Immature natural killer cell (primary cell): ENCODE measurements around the gene LRSAM1. TPM values are rescaled to one million over a fixed set of nuclear protein-coding genes. Genes with fewer than 3 reads are reported as not detected.

Experiments used
- DNase-seq, 3 donors: peaks; one replicate each; pipeline ENCODE4 v3.0.0; 2022; ENCODE audit warnings: mixed read lengths in 1 of 3
- H3K27ac Mint-ChIP-seq, 6 donors: one replicate each; pipeline ENCODE4 v1.8.0; 2020; ENCODE audit warnings: mixed read lengths in 6 of 6, mild to moderate bottlenecking in 5 of 6, inconsistent platforms in 4 of 6, moderate library complexity in 3 of 6
- H3K27me3 Mint-ChIP-seq, 3 donors: one replicate each; pipeline ENCODE4 v1.8.0; 2020 to 2021; ENCODE audit warnings: low read depth in 3 of 3, mild to moderate bottlenecking in 3 of 3, mixed read lengths in 3 of 3, moderate library complexity in 3 of 3, inconsistent platforms in 1 of 3
- H3K36me3 Mint-ChIP-seq, 3 donors: one replicate each; pipeline ENCODE4 v1.8.0; 2020; ENCODE audit warnings: mixed read lengths in 3 of 3, inconsistent platforms in 2 of 3, mild to moderate bottlenecking in 2 of 3
- H3K4me1 Mint-ChIP-seq, 2 donors: one replicate each; pipeline ENCODE4 v1.8.0; 2020; ENCODE audit warnings: inconsistent platforms in 2 of 2, mild to moderate bottlenecking in 2 of 2, mixed read lengths in 2 of 2, moderate library complexity in 1 of 2
- H3K4me3 Mint-ChIP-seq, 5 donors: one replicate each; pipeline ENCODE4 v1.8.0; 2020; ENCODE audit warnings: mild to moderate bottlenecking in 5 of 5, mixed read lengths in 5 of 5, inconsistent platforms in 3 of 5, moderate library complexity in 3 of 5
- H3K9me3 Mint-ChIP-seq, 6 donors: one replicate each; pipeline ENCODE4 v1.8.0; 2020; ENCODE audit warnings: mild to moderate bottlenecking in 6 of 6, mixed read lengths in 6 of 6, inconsistent platforms in 4 of 6, moderate library complexity in 3 of 6
- polyA plus RNA-seq, 3 donors: library from polyadenylated mRNA; unstranded; fragments of 300-500 nt; fragmentation: Illumina TruSeq; gene quantifications; one replicate each; pipeline ENCODE4 v1.2.3, GENCODE V29; 2021

The LRSAM1 gene
- 1 to 10 TPM; 2.7 to 6.4 (median 4.4) TPM for polyA plus RNA-seq

DNA sequence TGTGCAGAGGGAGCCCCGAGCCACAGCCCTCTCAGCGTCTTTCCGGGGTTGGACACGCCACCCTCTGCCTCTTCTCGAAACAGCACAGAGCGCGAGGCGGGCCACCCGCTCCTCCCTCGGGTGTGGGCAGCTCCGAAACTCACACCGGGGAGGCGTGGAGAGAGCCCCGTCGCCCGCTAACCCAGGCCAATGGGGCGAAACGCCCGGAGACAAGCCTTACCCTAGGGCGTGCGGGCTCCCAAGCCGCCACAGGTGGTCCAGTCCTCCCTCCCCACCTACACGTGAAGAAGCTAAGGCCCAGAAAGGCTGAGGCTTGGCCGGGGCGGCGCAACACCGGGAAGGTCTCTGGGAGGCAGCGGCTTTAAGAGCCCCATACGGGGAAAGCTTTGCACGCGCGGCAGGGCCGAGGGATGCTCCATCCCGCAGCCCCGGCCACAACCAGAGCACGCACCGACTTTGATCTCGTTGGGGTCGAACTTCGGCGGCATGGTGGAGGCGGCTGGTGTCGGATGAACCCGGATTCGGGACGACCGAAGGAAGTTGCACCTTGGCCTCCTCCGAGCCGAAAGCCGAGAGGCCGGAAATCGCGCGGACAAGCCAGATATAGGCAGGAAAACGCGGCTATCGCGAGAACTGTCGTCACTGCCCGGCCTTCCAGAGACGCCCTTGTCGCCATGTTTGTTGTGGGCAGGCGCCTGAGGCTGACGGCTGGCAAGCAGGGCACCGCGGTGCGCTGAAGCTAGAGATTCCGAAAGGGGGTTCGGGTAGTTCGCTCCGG, at the start of gene LRSAM1, which contains the start of gene RPL12:
TSS of gene LRSAM1 (plus strand) at position 681 of the 778 bp plus-strand sequence. CDS start 3,018 bp downstream, outside the sequence.
TSS of gene RPL12 (minus strand) at position 577 of the 778 bp plus-strand sequence. CDS start at position 488, 89 bp downstream.
- Mint-ChIP-seq H3K4me3 (peak within 1 kb of the TSS; percentile 92 to 96 (median 96)), H3K27me3 (peaks cover 11 to 15% (median 13%) of the 10 kb centered on the region in 3 donors)

DNA sequence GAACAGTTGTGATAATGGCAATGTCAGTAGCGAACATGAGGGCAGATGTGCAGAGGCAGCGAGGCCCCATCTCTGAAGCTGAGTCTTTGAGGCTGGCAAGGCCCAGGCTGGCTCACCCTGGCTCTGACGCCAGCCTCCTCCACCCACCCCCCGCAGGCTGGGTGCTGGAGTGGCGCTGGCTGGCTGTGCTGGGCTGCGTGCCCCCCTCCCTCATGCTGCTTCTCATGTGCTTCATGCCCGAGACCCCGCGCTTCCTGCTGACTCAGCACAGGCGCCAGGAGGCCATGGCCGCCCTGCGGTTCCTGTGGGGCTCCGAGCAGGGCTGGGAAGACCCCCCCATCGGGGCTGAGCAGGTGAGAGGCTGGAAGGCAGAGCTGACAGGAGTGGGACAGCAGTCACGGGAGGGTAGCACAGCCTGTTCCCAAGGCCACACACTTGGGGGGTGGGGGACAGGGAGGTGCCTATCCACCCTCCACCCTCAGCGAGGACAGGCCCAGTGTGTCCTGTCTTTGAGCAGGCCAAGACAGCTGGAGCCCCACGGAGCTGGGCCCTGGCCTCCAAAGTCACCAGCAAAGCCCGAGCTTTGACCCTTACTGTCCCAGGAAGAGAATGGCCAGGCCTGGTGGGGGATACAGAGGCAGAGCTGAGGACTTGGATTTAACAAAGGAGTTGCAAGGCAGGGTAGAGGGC, 48.8 kb upstream of the LRSAM1 start:
- peaks cover 3 to 14% (median 3%) of the 10 kb centered on the region in 3 donors for H3K27me3 Mint-ChIP-seq
- peaks cover 4 to 9% of the 10 kb centered on the region in 2 donors for H3K4me1 Mint-ChIP-seq
- no peaks in the 10 kb centered on the region for H3K9me3 Mint-ChIP-seq
- no peak for DNase-seq
- peaks cover 0 to 4% (median 2%) of the 10 kb centered on the region in 3 donors for H3K36me3 Mint-ChIP-seq
- no peak overlapping the region for H3K27ac Mint-ChIP-seq
- H3K4me3 Mint-ChIP-seq, result no peak overlapping the region

More for the DNA sequence above, at the start of gene LRSAM1, which contains the start of gene RPL12:
- Mint-ChIP-seq H3K9me3 (no peaks in the 10 kb centered on the region), H3K36me3 (peaks cover 5 to 39% (median 17%) of the 10 kb centered on the region in 3 donors), H3K4me1 (peaks cover 50 to 51% of the 10 kb centered on the region in 2 donors), H3K27ac (peak within 1 kb of the TSS; percentile 90 to 97 (median 94))
- DNase-seq, result peak; percentile 98

DNA sequence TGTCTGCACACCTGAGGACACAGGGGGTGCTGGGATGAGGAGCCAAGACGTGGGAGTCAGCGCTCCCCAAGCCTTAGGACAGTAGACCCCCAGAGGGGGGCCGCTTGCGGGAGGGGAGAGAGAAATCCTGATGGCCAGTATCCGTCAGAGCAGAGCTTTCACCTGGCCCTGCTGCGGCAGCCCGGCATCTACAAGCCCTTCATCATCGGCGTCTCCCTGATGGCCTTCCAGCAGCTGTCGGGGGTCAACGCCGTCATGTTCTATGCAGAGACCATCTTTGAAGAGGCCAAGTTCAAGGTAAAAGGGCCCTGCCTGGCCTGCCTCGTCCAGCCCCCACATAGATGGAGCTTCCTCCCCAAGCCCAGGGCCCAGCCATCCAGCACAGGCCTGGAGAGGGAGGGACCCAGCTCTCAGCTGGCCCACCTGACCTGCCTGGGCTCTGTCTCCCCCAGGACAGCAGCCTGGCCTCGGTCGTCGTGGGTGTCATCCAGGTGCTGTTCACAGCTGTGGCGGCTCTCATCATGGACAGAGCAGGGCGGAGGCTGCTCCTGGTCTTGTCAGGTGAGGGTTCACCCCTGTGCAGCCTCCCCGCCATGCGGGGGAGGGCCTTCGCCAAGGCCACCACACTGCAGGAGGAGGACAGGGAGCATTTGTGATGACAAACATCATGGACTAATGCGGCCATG, 47.7 kb upstream of the LRSAM1 start:
- H3K4me1 Mint-ChIP-seq, result peaks cover 0 to 3% of the 10 kb centered on the region in 2 donors
- no peak overlapping the region for H3K4me3 Mint-ChIP-seq

DNA sequence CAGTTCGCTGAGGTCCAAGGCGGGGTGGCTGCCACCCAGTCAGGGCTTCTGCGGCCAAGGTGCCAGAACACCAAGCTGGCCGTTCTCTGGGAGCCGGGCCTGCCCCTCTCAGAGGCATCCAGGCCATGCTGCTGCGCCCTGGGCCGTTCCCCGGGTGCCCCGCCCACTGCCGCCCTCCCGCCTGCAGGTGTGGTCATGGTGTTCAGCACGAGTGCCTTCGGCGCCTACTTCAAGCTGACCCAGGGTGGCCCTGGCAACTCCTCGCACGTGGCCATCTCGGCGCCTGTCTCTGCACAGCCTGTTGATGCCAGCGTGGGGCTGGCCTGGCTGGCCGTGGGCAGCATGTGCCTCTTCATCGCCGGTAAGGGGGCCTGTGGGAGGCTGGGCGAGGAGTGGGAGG, 46.7 kb upstream of the LRSAM1 start:
- Mint-ChIP-seq H3K4me3 (no peak overlapping the region), H3K4me1 (no peaks in the 10 kb centered on the region), H3K36me3 (peaks cover 0 to 4% (median 4%) of the 10 kb centered on the region in 3 donors), H3K27ac (no peak overlapping the region), H3K27me3 (peaks cover 0 to 5% (median 0%) of the 10 kb centered on the region in 3 donors), H3K9me3 (no peaks in the 10 kb centered on the region)
- DNase-seq, result no peak

More for the DNA sequence above, 47.7 kb upstream of the LRSAM1 start:
- Mint-ChIP-seq H3K27ac (no peak overlapping the region), H3K27me3 (peaks cover 0 to 10% (median 3%) of the 10 kb centered on the region in 3 donors), H3K36me3 (peaks cover 0 to 4% (median 4%) of the 10 kb centered on the region in 3 donors), H3K9me3 (no peaks in the 10 kb centered on the region)
- DNase-seq, result no peak

DNA sequence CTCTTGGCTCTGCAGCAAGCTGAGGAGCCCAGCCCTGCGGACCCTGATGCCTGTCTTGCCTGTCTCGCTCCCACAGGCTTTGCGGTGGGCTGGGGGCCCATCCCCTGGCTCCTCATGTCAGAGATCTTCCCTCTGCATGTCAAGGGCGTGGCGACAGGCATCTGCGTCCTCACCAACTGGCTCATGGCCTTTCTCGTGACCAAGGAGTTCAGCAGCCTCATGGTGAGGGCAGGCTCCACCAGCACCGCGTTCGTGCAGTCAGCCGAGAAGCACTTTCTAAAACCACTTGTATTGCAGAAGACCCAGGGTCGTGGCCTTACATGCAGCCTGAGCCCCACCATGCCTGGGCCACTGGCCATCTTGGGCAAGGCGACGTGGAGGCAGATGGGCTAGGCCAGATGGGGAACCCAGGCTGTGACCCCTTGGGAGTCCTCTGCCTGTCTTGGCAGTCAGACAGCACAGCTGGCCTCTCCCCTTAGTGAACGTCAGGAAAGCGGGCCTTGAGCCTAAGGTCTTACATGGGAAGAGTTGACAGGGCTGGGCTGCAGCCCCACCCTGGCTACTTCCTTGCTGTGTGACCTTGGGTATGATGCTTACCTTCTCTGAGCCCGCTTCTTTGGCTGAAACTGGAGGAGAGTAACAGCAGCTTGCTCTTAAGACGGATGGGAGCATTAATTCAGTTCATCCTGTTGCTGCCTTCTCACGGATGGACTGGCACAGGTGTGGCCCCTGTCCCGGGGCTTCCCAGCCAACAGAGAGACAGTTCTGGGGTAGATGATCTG, 45.8 kb upstream of the LRSAM1 start:
- Mint-ChIP-seq H3K36me3 (peaks cover 0 to 4% (median 4%) of the 10 kb centered on the region in 3 donors), H3K4me3 (no peak overlapping the region), H3K9me3 (no peaks in the 10 kb centered on the region), H3K27ac (no peak overlapping the region), H3K27me3 (peaks cover 0 to 5% (median 2%) of the 10 kb centered on the region in 3 donors), H3K4me1 (no peaks in the 10 kb centered on the region)
- DNase-seq, result no peak

DNA sequence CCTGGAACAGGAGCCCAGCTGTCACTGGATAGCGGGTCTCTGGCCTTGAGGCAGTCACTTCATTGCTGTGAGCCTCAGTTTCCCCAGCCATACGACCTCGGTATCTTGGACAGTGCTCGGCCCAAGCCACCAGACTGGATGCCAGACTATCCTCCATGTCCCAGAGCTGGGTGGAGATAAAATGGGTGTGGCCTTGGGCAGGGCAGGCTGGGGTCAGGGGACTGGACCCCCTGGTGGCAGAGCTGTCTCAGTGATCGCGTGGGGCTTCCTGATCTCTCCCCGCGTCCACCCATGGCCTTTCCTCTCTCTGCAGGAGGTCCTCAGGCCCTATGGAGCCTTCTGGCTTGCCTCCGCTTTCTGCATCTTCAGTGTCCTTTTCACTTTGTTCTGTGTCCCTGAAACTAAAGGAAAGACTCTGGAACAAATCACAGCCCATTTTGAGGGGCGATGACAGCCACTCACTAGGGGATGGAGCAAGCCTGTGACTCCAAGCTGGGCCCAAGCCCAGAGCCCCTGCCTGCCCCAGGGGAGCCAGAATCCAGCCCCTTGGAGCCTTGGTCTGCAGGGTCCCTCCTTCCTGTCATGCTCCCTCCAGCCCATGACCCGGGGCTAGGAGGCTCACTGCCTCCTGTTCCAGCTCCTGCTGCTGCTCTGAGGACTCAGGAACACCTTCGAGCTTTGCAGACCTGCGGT, 44.4 kb upstream of the LRSAM1 start:
- H3K9me3 Mint-ChIP-seq, result no peaks in the 10 kb centered on the region
- no peaks in the 10 kb centered on the region for H3K4me1 Mint-ChIP-seq
- no peak overlapping the region for H3K4me3 Mint-ChIP-seq
- DNase-seq, result no peak
- H3K27me3 Mint-ChIP-seq, result peaks cover 0 to 3% (median 2%) of the 10 kb centered on the region in 3 donors
- peaks cover 0 to 4% (median 2%) of the 10 kb centered on the region in 3 donors for H3K36me3 Mint-ChIP-seq
- no peak overlapping the region for H3K27ac Mint-ChIP-seq

DNA sequence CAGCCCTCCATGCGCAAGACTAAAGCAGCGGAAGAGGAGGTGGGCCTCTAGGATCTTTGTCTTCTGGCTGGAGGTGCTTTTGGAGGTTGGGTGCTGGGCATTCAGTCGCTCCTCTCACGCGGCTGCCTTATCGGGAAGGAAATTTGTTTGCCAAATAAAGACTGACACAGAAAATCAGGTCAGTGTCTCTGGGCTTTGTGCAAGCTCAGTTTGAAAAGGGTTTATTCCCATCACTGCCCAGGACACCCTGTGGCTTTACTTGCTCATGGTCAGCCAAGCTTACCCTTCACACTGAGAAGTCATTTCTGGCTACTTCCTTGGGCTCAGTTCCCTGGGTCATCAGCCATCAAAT, 43.8 kb upstream of the LRSAM1 start:
- DNase-seq, result no peak
- peaks cover 0 to 4% (median 2%) of the 10 kb centered on the region in 3 donors for H3K27me3 Mint-ChIP-seq
- H3K4me1 Mint-ChIP-seq, result no peaks in the 10 kb centered on the region
- H3K4me3 Mint-ChIP-seq, result no peak overlapping the region
- peaks cover 0 to 4% (median 0%) of the 10 kb centered on the region in 3 donors for H3K36me3 Mint-ChIP-seq
- no peaks in the 10 kb centered on the region for H3K9me3 Mint-ChIP-seq
- H3K27ac Mint-ChIP-seq, result no peak overlapping the region

DNA sequence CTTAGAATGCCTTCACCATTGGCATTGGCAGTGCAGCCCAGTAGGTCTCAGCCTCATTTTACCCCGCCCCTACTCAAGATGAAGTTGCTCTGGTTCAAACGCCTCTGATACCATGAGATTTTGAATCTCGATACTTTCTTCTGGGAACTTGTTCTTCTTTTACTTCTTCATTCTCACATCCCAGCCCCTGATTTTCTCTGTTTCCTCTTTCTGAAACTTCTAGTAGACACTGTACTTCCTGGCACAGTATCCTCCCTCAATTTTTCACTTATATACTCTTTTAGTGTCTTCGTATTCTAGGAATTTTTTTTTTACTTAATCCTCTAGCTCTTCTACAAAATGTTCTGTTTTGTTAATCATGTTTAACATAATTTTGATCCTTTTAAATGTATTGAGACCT, 40.2 kb upstream of the LRSAM1 start:
- Mint-ChIP-seq H3K36me3 (peaks cover 0 to 7% (median 4%) of the 10 kb centered on the region in 3 donors), H3K27ac (peak overlapping the region in 1 of 6 donors; percentile 3), H3K9me3 (no peaks in the 10 kb centered on the region), H3K27me3 (peaks cover under 1 to 3% (median 2%) of the 10 kb centered on the region in 3 donors), H3K4me3 (no peak overlapping the region), H3K4me1 (no peaks in the 10 kb centered on the region)
- DNase-seq, result no peak

DNA sequence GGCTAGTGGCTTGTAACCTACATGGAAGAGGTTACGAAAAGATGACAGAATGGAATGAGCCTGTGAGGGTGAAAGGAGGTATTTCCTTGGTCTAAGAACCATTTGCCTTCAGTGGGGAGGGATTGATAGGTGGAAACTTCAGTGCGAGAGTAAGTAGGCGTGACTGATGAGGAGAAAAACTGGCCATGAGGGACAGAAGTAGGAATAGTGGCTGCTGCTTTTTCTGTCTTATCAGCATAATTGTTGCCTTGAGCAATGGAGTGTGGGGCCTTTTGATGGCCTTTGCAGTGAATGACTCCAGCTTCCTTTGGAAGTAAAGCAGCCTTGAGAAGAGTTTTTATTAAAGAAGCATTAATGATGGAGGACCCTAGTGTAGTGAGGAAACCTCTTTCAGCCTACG, 36.2 kb upstream of the LRSAM1 start:
- no peak overlapping the region for H3K4me3 Mint-ChIP-seq
- peaks cover 0 to 7% (median 0%) of the 10 kb centered on the region in 3 donors for H3K36me3 Mint-ChIP-seq
- peak overlapping the region in 1 of 6 donors; percentile 40 for H3K27ac Mint-ChIP-seq
- DNase-seq, result no peak
- H3K4me1 Mint-ChIP-seq, result peaks cover 0 to 11% of the 10 kb centered on the region in 2 donors
- H3K27me3 Mint-ChIP-seq, result peaks cover 0 to 4% (median 1%) of the 10 kb centered on the region in 3 donors
- H3K9me3 Mint-ChIP-seq, result no peaks in the 10 kb centered on the region

DNA sequence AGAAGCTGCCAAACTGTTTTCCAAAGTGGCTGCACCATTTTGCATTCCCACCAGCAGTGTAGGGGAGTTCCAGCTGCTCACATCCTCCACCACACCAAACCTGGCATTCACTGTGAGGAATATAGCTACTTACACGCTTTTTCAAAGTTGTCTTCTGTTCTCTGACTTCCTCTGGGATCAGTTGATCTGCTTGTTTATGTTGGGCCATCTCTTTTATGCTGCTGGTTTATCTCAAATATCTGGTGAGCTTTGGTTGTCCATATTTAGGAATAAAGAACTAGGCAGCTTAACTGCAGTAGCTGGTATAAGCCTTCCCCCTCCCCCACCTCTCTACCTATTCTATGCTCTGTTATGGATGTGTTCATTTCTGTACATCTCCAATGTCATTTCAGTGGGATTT, 35.7 kb upstream of the LRSAM1 start:
- H3K36me3 Mint-ChIP-seq, result peaks cover 0 to 7% (median 0%) of the 10 kb centered on the region in 3 donors
- H3K27ac Mint-ChIP-seq, result no peak overlapping the region
- H3K27me3 Mint-ChIP-seq, result peaks cover 0 to 4% (median 1%) of the 10 kb centered on the region in 3 donors

DNA sequence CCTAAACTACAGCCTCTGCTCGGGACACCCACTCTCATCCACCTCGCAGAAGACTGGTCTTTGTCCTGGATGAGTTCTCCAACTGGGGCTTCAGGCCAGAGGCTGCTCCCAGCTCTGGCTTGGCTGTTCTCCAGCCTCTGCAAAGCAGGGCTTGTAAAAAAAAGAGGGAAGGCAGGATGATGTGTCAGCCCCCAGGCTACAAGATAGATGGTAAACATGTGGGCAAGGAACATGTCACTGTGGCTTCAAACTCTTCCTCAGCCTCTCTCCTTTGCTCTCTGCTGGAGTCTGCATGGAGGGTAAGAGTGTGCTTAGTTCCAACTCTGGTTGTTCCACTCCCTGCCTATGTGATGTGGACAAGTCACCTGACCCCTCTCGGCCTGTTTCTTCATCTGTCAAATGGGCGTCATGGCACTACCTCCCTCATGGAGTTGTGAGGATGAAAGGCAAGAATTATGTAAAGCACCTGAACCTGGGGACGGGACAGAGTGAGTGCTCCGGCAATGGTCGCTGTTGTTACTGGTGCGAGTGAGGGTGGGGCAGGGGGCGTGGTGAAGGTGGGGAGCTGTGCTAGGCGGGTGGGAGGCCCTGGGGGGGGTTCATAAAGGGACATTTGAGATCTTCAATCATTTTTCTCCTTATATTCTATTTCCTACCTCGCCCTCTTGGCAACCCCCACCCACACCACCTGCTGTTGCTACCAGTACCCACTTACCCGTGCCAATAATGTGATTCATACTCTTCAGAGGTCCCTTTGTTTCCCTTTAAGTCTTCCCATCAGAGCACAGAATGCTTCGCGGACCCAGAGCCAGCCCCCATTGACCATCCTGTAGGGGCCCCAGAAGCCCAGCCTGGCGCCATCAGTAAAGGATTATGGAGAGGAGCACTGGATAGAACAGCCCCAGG, 33.9 kb upstream of the LRSAM1 start:
- DNase-seq, result no peak
- Mint-ChIP-seq H3K9me3 (no peaks in the 10 kb centered on the region), H3K27ac (no peak overlapping the region), H3K4me1 (peaks cover 0 to 11% of the 10 kb centered on the region in 2 donors), H3K27me3 (peaks cover 0 to 4% (median under 1%) of the 10 kb centered on the region in 3 donors), H3K36me3 (peaks cover 0 to 7% (median 0%) of the 10 kb centered on the region in 3 donors), H3K4me3 (peak overlapping the region in 1 of 5 donors; percentile 15)

More for the DNA sequence above, 35.7 kb upstream of the LRSAM1 start:
- no peak overlapping the region for H3K4me3 Mint-ChIP-seq
- no peak for DNase-seq
- no peaks in the 10 kb centered on the region for H3K9me3 Mint-ChIP-seq
- peaks cover 0 to 11% of the 10 kb centered on the region in 2 donors for H3K4me1 Mint-ChIP-seq
